Stimulated activated CD8-positive, alpha-beta memory T cell treated with anti-CD3 and anti-CD28 coated beads, Interleukin-15, amount 100 ng/mL, for 4 hours (primary cell): Measurements from ENCODE around the gene MAPRE2.
"Not testable (repeated sequence)": the region's sequence is repeated elsewhere in the genome, so short reads cannot be mapped to it uniquely, and the experiment has no call there.

ENCODE experiments used
- DNase-seq, 2 donors: peaks; one replicate each; pipeline ENCODE4 v3.0.0-alpha.2; 2020; ENCODE audit warnings: low read depth in 2 of 2

The MAPRE2 gene

GRCh38 chr18:35153609-35154272 lies 112.5 kb downstream of the MAPRE2 start:
- DNase-seq = no peak

- DNase-seq = no peak
Observed at GRCh38 chr18:35155398-35156117, 114.3 kb downstream of the MAPRE2 start.

- DNase-seq = no peak
Observed at GRCh38 chr18:35157181-35157580, 116.0 kb downstream of the MAPRE2 start.

GRCh38 chr18:35158728-35159450 lies 117.7 kb downstream of the MAPRE2 start:
- DNase-seq = no peak

GRCh38 chr18:35159782-35160181 lies 118.6 kb downstream of the MAPRE2 start:
- no peak for DNase-seq

- no peak for DNase-seq
Observed at GRCh38 chr18:35161485-35161884, 120.3 kb downstream of the MAPRE2 start.

GRCh38 chr18:35161934-35162333 lies 120.7 kb downstream of the MAPRE2 start:
- DNase-seq = no peak

- DNase-seq = no peak
Observed at GRCh38 chr18:35163014-35163539, 121.9 kb downstream of the MAPRE2 start.

- no peak for DNase-seq
Observed at GRCh38 chr18:35163721-35164120, 122.5 kb downstream of the MAPRE2 start.

- DNase-seq = no peak
Observed at GRCh38 chr18:35164133-35164532, 122.9 kb downstream of the MAPRE2 start.

GRCh38 chr18:35167332-35167731 lies 126.1 kb downstream of the MAPRE2 start:
- no peak for DNase-seq

GRCh38 chr18:35167857-35168256 lies 126.6 kb downstream of the MAPRE2 start:
- no peak for DNase-seq

GRCh38 chr18:35170323-35170722 lies 129.1 kb downstream of the MAPRE2 start:
- DNase-seq = not testable (repeated sequence)

- no peak for DNase-seq
Observed at GRCh38 chr18:35171315-35171987, 130.2 kb downstream of the MAPRE2 start.

- no peak for DNase-seq
Observed at GRCh38 chr18:35172009-35172408, 130.8 kb downstream of the MAPRE2 start.

- no peak for DNase-seq
Observed at GRCh38 chr18:35172451-35173035, 131.3 kb downstream of the MAPRE2 start.

- DNase-seq = no peak
Observed at GRCh38 chr18:35174093-35174731, 133.0 kb downstream of the MAPRE2 start.

GRCh38 chr18:35174745-35175144 lies 133.5 kb downstream of the MAPRE2 start:
- no peak for DNase-seq

- no peak for DNase-seq
Observed at GRCh38 chr18:35176925-35177324, 135.7 kb downstream of the MAPRE2 start.

GRCh38 chr18:35178260-35178659 lies 137.0 kb downstream of the MAPRE2 start:
- no peak for DNase-seq

- no peak for DNase-seq
Observed at GRCh38 chr18:35179906-35180305, 138.7 kb downstream of the MAPRE2 start.
